Measurements from ENCODE around the gene BMPER. TPM values are rescaled to one million over a fixed set of nuclear protein-coding genes. Genes with fewer than 3 reads are reported as not detected.

The BMPER gene
- total RNA-seq, 4 donors from 2014 or later: 0.25 to 2.3 (median 0.96) TPM

DNA sequence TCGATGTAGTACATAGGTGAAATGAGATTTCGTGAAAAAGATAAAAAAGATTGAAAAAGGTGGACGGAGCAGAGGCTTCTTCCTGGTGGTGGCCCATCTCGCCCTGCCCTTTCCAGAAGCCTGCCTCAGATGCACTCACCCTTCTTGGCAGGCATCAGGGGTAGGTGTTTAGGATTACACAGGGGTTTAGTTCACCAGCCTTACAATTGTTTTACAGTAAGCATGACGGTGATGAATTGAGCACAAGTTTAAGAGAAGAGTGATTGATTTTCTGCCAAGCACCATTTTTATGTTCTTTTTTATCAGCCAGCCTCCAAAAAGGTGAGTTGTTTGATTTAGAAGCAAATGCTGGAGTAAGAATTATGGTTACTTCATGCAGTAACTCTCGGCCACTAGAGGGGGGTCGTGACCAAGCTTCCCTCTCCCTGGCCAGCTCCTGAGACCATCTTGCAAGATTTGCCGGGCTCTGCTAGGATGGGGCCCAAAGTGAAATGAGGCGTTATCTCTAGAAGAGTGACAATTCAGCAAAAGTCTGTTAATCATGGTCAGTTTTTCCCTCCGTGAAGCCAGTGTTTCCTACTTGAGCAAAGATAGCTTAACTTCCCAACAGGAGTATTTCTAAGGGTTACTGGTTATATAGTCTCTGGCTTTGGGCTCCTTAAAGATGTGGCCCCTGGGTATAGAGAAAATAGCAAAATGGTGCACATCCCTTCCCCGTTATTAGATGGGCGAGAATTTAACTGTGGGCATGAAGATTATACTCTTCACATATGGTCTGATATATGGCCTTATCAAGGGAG lies 228.8 kb downstream of the BMPER start:
- peak; percentile 1 to 10 for DNase-seq
- no peak overlapping the region for H3K4me3 ChIP-seq (replicated peaks in 1 of 3)
- 27 to 31% methylated on average over 12 of the region's 12 CpGs for WGBS, 2 donors

DNA sequence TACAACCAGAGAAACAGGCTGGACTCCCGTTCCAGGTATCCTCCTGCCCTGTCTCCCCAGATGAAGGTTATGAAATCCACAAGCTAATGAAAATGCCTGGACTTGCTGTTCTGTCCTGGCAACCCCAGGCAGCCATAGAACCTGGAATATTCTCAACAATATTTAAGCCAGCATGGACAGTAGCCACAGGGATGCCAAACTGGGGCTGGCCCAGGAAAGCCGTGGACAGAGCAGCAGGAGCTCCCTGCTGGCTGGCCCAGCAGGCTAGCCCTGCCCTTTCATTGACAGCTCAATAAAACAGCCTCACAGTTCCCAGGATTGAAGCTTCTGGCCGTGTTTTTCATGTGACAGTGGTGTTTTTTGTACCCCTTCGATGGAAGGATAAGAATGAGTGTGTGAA lies 230.6 kb downstream of the BMPER start:
- Histone ChIP-seq H3K27ac (no peak overlapping the region), H3K27me3 (no peaks in the 10 kb centered on the region), H3K4me1 (no peaks in the 10 kb centered on the region), H3K9me3 (no peaks in the 10 kb centered on the region), H3K4me3 (replicated peaks in 1 of 3) (no peak overlapping the region), H3K36me3 (no peaks in the 10 kb centered on the region)
- no peak for DNase-seq
- TF ChIP-seq, protein P1, sequence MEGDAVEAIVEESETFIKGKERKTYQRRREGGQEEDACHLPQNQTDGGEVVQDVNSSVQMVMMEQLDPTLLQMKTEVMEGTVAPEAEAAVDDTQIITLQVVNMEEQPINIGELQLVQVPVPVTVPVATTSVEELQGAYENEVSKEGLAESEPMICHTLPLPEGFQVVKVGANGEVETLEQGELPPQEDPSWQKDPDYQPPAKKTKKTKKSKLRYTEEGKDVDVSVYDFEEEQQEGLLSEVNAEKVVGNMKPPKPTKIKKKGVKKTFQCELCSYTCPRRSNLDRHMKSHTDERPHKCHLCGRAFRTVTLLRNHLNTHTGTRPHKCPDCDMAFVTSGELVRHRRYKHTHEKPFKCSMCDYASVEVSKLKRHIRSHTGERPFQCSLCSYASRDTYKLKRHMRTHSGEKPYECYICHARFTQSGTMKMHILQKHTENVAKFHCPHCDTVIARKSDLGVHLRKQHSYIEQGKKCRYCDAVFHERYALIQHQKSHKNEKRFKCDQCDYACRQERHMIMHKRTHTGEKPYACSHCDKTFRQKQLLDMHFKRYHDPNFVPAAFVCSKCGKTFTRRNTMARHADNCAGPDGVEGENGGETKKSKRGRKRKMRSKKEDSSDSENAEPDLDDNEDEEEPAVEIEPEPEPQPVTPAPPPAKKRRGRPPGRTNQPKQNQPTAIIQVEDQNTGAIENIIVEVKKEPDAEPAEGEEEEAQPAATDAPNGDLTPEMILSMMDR (IDR thresholded peaks at IDR 0.05): no peak
- no peak for TF ChIP-seq POLR2A (IDR thresholded peaks at IDR 0.05)
- 55 to 64% methylated on average over 4 of the region's 4 CpGs for WGBS, 2 donors
- intact Hi-C loops (cut with DNase I): no loop called here

More for the DNA sequence above, 228.8 kb downstream of the BMPER start:
- Histone ChIP-seq H3K27ac (no peak overlapping the region), H3K9me3 (no peaks in the 10 kb centered on the region), H3K36me3 (no peaks in the 10 kb centered on the region), H3K27me3 (no peaks in the 10 kb centered on the region), H3K4me1 (no peaks in the 10 kb centered on the region)
- intact Hi-C loops (cut with DNase I): no loop called here
- TF ChIP-seq, protein P1 (IDR thresholded peaks at IDR 0.05): peak in 2 of 6 experiments; percentile 11 to 33
- TF ChIP-seq POLR2A (IDR thresholded peaks at IDR 0.05): no peak

DNA sequence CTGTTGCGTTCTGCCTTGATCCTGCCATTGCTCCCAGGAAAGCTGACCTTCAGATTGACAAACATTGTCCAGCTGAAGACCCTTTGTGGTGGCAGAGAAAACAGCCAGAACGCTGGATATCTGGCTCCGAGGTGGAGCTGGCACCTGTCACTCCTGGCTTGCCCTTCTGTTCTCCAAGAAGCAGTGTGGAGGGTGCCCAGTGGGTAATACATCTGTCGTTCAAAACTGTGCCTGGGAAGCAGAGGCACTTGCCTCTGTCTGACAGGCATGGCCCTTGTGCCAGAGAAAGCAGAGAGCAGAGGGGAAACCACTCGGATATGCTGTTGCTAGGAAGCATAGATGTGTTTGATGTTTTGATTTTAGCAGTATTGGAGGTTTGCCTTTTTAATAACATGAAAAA lies 231.4 kb downstream of the BMPER start:
- intact Hi-C loops (cut with DNase I): no loop called here
- Histone ChIP-seq H3K9me3 (no peaks in the 10 kb centered on the region), H3K27ac (no peak overlapping the region), H3K36me3 (no peaks in the 10 kb centered on the region), H3K27me3 (no peaks in the 10 kb centered on the region), H3K4me1 (no peaks in the 10 kb centered on the region), H3K4me3 (replicated peaks in 1 of 3) (no peak overlapping the region)
- WGBS, 2 donors: 75 to 82% methylated on average over 5 of the region's 5 CpGs
- no peak for TF ChIP-seq POLR2A (IDR thresholded peaks at IDR 0.05)
- TF ChIP-seq, protein P1 (IDR thresholded peaks at IDR 0.05): no peak
- DNase-seq: no peak

DNA sequence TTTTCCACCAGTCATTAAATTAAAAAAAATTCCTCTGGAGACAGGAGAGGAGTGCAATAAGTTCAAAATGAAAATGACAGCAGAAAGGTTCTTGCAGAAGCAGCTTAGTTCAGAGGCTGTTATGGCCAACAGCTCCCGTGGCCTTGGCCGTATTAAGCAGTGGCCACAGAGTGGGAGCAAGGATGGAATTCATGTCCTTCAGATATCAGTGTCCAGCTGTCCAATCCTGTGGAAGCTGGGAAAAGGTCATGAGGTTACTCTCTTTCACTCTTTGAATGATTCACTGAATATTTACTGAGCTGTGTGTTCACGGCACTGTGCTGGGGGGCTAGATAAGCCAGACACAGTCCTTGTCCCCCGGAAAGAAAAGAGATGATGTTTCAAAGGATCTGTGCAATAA lies 231.8 kb downstream of the BMPER start:
- Histone ChIP-seq H3K36me3 (no peaks in the 10 kb centered on the region), H3K4me3 (replicated peaks in 1 of 3) (no peak overlapping the region), H3K4me1 (no peaks in the 10 kb centered on the region), H3K9me3 (no peaks in the 10 kb centered on the region), H3K27ac (no peak overlapping the region), H3K27me3 (no peaks in the 10 kb centered on the region)
- DNase-seq: no peak
- no peak for TF ChIP-seq POLR2A (IDR thresholded peaks at IDR 0.05)
- TF ChIP-seq, protein P1 (IDR thresholded peaks at IDR 0.05): no peak
- intact Hi-C loops (cut with DNase I): no loop called here
- 90 to 94% methylated on average over 4 of the region's 4 CpGs for WGBS, 2 donors

DNA sequence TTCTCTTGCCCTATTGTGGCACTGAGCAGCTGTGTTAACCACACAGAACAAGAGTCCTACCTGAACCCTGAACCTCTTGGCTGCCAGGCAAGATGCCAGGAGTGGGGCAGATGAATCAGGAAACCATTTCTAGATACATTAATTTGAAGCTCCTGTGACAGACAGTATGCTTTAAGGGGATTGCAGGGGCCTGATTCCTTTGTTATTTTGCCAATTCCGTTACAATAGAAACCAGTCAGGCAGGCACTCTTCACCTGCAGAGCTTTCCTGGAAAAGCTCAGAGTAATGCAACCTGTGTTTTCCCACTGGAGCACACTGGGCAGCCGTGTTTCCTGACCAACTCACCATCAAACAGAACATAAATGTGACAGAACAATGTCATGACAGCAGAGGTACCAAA lies 233.1 kb downstream of the BMPER start:
- Histone ChIP-seq H3K4me1 (no peaks in the 10 kb centered on the region), H3K27me3 (no peaks in the 10 kb centered on the region), H3K9me3 (no peaks in the 10 kb centered on the region), H3K27ac (no peak overlapping the region), H3K4me3 (replicated peaks in 1 of 3) (no peak overlapping the region), H3K36me3 (no peaks in the 10 kb centered on the region)
- intact Hi-C loops (cut with DNase I): no loop called here
- TF ChIP-seq, protein P1 (IDR thresholded peaks at IDR 0.05): no peak
- no peak for TF ChIP-seq POLR2A (IDR thresholded peaks at IDR 0.05)
- DNase-seq: no peak
- WGBS, 2 donors: 34 to 47% methylated on average over 2 of the region's 2 CpGs

Measured in thyroid gland (tissue), 4 donors.